Right lobe of liver (tissue), 4 donors: ENCODE results near the gene ZNRD2.

Experiments
- CTCF ChIP-seq, 4 donors: fragments of 200-600 bp in 3 of 4; fragments of 450-650 bp in 1 of 4; IDR thresholded peaks; one replicate each; pipeline versions ENCODE4 v1.5.1 to v1.8.0; 2016 to 2022; ENCODE audit warnings: antibody characterized with exemption in 4 of 4, mild to moderate bottlenecking in 2 of 4
- POLR2A ChIP-seq: fragments of 450-650 bp; IDR thresholded peaks from one replicate; pipeline ENCODE4 v1.6.1; 2017; ENCODE audit warnings: antibody characterized with exemption, mild to moderate bottlenecking
- donor health status: DM: no; HTN: no; CAD: no.
- donor health status: DM: no; HTN: no; CAD: no.
- donor health status: DM: no; HTN: yes; CAD: no.

- TF ChIP-seq POLR2A (no peak), CTCF (IDR thresholded peaks at IDR 0.05) (no peak)
Measured at GRCh38 chr11:65553301-65554001, 16.8 kb upstream of the ZNRD2 start.
